B cell (primary cell): ENCODE results near the gene ZNF609.

ENCODE experiments used
- EZH2 ChIP-seq: IDR thresholded peaks from 2 replicates; pipeline ENCODE4 v1.6.1; 2012; ENCODE audit warnings: borderline replicate concordance, low read depth, mild to moderate bottlenecking, moderate library complexity, low read length; ENCODE audit not compliant: insufficient read depth, poor library complexity, severe bottlenecking
- TF ChIP-seq, protein P1 (sequence below): fragments of 200-600 bp; IDR thresholded peaks from one replicate; pipeline ENCODE4 v1.8.0; 2022; ENCODE audit warnings: antibody characterized with exemption, mild to moderate bottlenecking

DNA sequence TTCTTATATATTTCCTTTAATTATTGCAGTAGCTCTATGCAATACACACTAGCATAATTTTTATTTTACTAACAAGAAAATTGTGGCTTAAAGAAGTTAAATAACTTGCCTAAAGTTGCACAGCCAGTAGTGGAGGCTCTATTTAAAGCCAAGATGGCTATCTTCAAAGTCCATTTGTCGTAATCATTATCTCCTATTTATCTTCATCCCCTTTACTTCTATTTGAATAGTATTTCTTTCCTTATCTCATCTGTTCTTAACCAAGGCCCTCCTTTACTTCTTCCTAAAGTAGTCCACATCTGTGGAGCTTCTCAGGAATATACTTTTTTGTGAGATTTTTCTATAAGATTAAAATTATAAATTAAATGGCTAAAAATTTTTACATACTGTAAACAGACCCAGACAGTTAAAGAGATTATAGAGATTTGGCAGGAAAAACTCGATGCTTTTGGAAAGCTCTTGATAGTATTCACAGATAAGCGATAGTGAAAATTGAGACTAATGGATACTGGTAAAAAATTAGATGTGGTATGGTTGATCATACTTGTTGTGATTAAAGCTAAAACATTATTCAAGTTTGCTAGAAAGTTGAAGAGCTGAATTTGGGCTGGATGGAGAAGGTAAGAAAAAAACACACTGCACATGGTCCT lies 129.2 kb downstream of the ZNF609 start:
- TF ChIP-seq, protein P1, sequence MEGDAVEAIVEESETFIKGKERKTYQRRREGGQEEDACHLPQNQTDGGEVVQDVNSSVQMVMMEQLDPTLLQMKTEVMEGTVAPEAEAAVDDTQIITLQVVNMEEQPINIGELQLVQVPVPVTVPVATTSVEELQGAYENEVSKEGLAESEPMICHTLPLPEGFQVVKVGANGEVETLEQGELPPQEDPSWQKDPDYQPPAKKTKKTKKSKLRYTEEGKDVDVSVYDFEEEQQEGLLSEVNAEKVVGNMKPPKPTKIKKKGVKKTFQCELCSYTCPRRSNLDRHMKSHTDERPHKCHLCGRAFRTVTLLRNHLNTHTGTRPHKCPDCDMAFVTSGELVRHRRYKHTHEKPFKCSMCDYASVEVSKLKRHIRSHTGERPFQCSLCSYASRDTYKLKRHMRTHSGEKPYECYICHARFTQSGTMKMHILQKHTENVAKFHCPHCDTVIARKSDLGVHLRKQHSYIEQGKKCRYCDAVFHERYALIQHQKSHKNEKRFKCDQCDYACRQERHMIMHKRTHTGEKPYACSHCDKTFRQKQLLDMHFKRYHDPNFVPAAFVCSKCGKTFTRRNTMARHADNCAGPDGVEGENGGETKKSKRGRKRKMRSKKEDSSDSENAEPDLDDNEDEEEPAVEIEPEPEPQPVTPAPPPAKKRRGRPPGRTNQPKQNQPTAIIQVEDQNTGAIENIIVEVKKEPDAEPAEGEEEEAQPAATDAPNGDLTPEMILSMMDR: no peak
- TF ChIP-seq EZH2: no peak
